IPS-18a (cell line): Measurements from ENCODE around the gene AOPEP.

ENCODE experiments used
- H3K27ac ChIP-seq: one replicate; pipeline ENCODE4 v1.5.1; 2013; ENCODE audit warnings: low read length
- H3K27me3 ChIP-seq: one replicate; pipeline ENCODE4 v1.6.1; 2013; ENCODE audit warnings: mild to moderate bottlenecking, low read length; ENCODE audit not compliant: control insufficient read depth, insufficient read depth
- H3K36me3 ChIP-seq: one replicate; pipeline ENCODE4 v1.6.1; 2013; ENCODE audit warnings: low read depth, low read length; ENCODE audit not compliant: control insufficient read depth
- H3K4me1 ChIP-seq: one replicate; pipeline ENCODE4 v1.6.1; 2013; ENCODE audit warnings: low read depth, low read length; ENCODE audit not compliant: control insufficient read depth
- H3K4me3 ChIP-seq: one replicate; pipeline ENCODE4 v1.5.1; 2013; ENCODE audit warnings: low read length
- H3K9ac ChIP-seq: one replicate; pipeline ENCODE4 v1.6.1; 2013; ENCODE audit warnings: mild to moderate bottlenecking, low read length, moderate library complexity
- H3K9me3 ChIP-seq: one replicate; pipeline ENCODE4 v1.6.1; 2013; ENCODE audit warnings: low read depth, low read length; ENCODE audit not compliant: control insufficient read depth

Gene AOPEP

GRCh38 chr9:94783928-94784327, 57.4 kb downstream of the AOPEP start:
- Histone ChIP-seq H3K36me3 (no peaks in the 10 kb centered on the region), H3K4me1 (no peaks in the 10 kb centered on the region), H3K9me3 (no peaks in the 10 kb centered on the region), H3K4me3 (no peak overlapping the region), H3K27ac (no peak overlapping the region), H3K27me3 (no peaks in the 10 kb centered on the region), H3K9ac (no peak overlapping the region)

- Histone ChIP-seq H3K27ac (no peak overlapping the region), H3K4me3 (no peak overlapping the region), H3K9me3 (no peaks in the 10 kb centered on the region), H3K36me3 (no peaks in the 10 kb centered on the region), H3K4me1 (no peaks in the 10 kb centered on the region), H3K9ac (no peak overlapping the region), H3K27me3 (no peaks in the 10 kb centered on the region)
These were observed 59.0 kb downstream of the AOPEP start for GRCh38 chr9:94785215-94786169.

GRCh38 chr9:94786586-94786985, 60.1 kb downstream of the AOPEP start:
- H3K27ac ChIP-seq: no peak overlapping the region
- H3K9me3 ChIP-seq: no peaks in the 10 kb centered on the region
- H3K4me3 ChIP-seq: no peak overlapping the region
- H3K9ac ChIP-seq: no peak overlapping the region
- no peaks in the 10 kb centered on the region for H3K27me3 ChIP-seq
- no peaks in the 10 kb centered on the region for H3K4me1 ChIP-seq
- H3K36me3 ChIP-seq: no peaks in the 10 kb centered on the region

- Histone ChIP-seq H3K27ac (no peak overlapping the region), H3K36me3 (no peaks in the 10 kb centered on the region), H3K9ac (no peak overlapping the region), H3K4me3 (no peak overlapping the region), H3K9me3 (no peaks in the 10 kb centered on the region), H3K27me3 (no peaks in the 10 kb centered on the region), H3K4me1 (no peaks in the 10 kb centered on the region)
These were observed 60.8 kb downstream of the AOPEP start for GRCh38 chr9:94787266-94787665.

GRCh38 chr9:94788570-94789105, 62.1 kb downstream of the AOPEP start:
- Histone ChIP-seq H3K4me1 (no peaks in the 10 kb centered on the region), H3K9ac (no peak overlapping the region), H3K9me3 (no peaks in the 10 kb centered on the region), H3K36me3 (no peaks in the 10 kb centered on the region), H3K4me3 (no peak overlapping the region), H3K27ac (no peak overlapping the region), H3K27me3 (no peaks in the 10 kb centered on the region)

- no peak overlapping the region for H3K9ac ChIP-seq
- H3K4me3 ChIP-seq: no peak overlapping the region
- no peaks in the 10 kb centered on the region for H3K4me1 ChIP-seq
- H3K27ac ChIP-seq: no peak overlapping the region
- no peaks in the 10 kb centered on the region for H3K9me3 ChIP-seq
- no peaks in the 10 kb centered on the region for H3K27me3 ChIP-seq
- no peaks in the 10 kb centered on the region for H3K36me3 ChIP-seq
These were observed 64.9 kb downstream of the AOPEP start for GRCh38 chr9:94791435-94791834.

GRCh38 chr9:94792511-94792910, 66.0 kb downstream of the AOPEP start:
- H3K9ac ChIP-seq: no peak overlapping the region
- no peaks in the 10 kb centered on the region for H3K4me1 ChIP-seq
- H3K4me3 ChIP-seq: no peak overlapping the region
- H3K9me3 ChIP-seq: no peaks in the 10 kb centered on the region
- no peaks in the 10 kb centered on the region for H3K36me3 ChIP-seq
- no peak overlapping the region for H3K27ac ChIP-seq
- H3K27me3 ChIP-seq: no peaks in the 10 kb centered on the region

GRCh38 chr9:94794476-94795167, 68.1 kb downstream of the AOPEP start:
- H3K9me3 ChIP-seq: no peaks in the 10 kb centered on the region
- no peaks in the 10 kb centered on the region for H3K36me3 ChIP-seq
- no peaks in the 10 kb centered on the region for H3K27me3 ChIP-seq
- H3K4me1 ChIP-seq: no peaks in the 10 kb centered on the region
- H3K9ac ChIP-seq: no peak overlapping the region
- no peak overlapping the region for H3K27ac ChIP-seq
- no peak overlapping the region for H3K4me3 ChIP-seq

- Histone ChIP-seq H3K36me3 (no peaks in the 10 kb centered on the region), H3K27me3 (no peaks in the 10 kb centered on the region), H3K27ac (no peak overlapping the region), H3K9me3 (no peaks in the 10 kb centered on the region), H3K4me3 (no peak overlapping the region), H3K9ac (no peak overlapping the region), H3K4me1 (no peaks in the 10 kb centered on the region)
These were observed 70.2 kb downstream of the AOPEP start for GRCh38 chr9:94796687-94797086.

- H3K4me1 ChIP-seq: no peaks in the 10 kb centered on the region
- H3K4me3 ChIP-seq: no peak overlapping the region
- H3K9me3 ChIP-seq: no peaks in the 10 kb centered on the region
- H3K27ac ChIP-seq: no peak overlapping the region
- no peak overlapping the region for H3K9ac ChIP-seq
- no peaks in the 10 kb centered on the region for H3K36me3 ChIP-seq
- no peaks in the 10 kb centered on the region for H3K27me3 ChIP-seq
These were observed 71.7 kb downstream of the AOPEP start for GRCh38 chr9:94798201-94798600.

GRCh38 chr9:94798708-94799107, 72.2 kb downstream of the AOPEP start:
- H3K27me3 ChIP-seq: no peaks in the 10 kb centered on the region
- no peaks in the 10 kb centered on the region for H3K9me3 ChIP-seq
- H3K27ac ChIP-seq: no peak overlapping the region
- H3K9ac ChIP-seq: no peak overlapping the region
- no peaks in the 10 kb centered on the region for H3K4me1 ChIP-seq
- H3K4me3 ChIP-seq: no peak overlapping the region
- no peaks in the 10 kb centered on the region for H3K36me3 ChIP-seq
